WI38 (cell line): ENCODE data around the gene DBNL.

ENCODE experiments used
- H3K4me3 ChIP-seq: 2 replicates; pipeline ENCODE4 v1.5.1; 2011; ENCODE audit warnings: low read depth, mild to moderate bottlenecking, control low read depth, low read length
- TF ChIP-seq, protein P1 (sequence below): IDR thresholded peaks from 2 replicates; pipeline ENCODE4 v1.5.1; 2012; ENCODE audit warnings: low read depth, mild to moderate bottlenecking, control low read depth, low read length

Gene DBNL

DNA sequence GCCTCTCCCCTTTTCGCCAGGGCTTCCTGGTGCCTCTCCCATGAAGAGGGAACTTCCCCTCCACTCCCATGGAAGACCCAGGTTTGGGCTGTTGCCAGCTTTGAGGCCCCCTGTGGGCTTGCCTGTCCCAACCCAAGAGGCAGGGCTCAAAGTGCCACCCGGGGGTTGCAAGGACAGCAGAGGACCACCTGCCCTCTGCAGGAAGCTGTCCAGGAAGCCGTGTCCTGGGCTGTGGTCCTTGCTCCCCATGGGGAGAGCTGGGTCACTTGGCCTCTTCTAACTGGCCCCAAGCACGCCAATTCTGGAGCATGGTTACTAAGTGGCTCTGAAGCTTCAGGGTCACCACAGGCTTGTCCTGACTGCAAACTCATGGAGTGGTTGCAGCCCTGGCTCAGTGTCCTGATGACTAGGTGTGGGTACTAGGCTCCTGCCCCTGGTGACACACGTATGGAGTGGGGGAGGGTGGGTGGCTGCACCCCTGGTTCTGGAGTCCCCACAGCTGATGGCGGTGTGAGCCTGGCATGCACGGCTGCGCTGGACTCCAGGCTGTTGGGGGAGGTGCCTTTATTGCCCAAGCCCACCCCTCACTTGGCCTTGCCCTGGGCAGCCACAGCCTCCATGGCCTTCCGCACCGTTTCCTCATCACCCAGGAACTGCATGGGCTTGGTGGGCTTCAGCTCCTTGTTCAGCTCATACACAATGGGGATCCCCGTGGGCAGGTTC, 17.8 kb downstream of the DBNL start:
- TF ChIP-seq, protein P1, sequence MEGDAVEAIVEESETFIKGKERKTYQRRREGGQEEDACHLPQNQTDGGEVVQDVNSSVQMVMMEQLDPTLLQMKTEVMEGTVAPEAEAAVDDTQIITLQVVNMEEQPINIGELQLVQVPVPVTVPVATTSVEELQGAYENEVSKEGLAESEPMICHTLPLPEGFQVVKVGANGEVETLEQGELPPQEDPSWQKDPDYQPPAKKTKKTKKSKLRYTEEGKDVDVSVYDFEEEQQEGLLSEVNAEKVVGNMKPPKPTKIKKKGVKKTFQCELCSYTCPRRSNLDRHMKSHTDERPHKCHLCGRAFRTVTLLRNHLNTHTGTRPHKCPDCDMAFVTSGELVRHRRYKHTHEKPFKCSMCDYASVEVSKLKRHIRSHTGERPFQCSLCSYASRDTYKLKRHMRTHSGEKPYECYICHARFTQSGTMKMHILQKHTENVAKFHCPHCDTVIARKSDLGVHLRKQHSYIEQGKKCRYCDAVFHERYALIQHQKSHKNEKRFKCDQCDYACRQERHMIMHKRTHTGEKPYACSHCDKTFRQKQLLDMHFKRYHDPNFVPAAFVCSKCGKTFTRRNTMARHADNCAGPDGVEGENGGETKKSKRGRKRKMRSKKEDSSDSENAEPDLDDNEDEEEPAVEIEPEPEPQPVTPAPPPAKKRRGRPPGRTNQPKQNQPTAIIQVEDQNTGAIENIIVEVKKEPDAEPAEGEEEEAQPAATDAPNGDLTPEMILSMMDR: no peak
- no peak overlapping the region for H3K4me3 ChIP-seq

DNA sequence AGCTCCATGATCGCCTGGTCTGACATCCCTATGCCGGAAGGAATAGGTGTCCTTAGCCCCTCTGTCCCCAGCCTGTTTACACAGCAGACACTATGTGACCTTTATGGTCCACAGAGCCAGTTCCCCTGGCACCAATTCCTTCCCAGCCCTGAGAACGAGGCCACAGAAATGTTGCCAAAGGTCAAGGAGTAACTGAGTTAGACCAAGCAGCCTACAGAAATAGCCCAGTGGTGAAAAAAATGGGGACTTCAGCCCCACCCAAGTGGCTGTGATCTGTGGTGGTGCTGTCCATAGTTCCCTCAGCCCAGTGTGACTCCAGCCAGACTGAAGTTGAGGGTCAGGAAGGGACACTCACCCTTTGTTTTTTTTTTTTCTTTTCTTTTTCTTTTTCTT, 18.4 kb downstream of the DBNL start:
- TF ChIP-seq, protein P1: no peak
- H3K4me3 ChIP-seq: no peak overlapping the region

DNA sequence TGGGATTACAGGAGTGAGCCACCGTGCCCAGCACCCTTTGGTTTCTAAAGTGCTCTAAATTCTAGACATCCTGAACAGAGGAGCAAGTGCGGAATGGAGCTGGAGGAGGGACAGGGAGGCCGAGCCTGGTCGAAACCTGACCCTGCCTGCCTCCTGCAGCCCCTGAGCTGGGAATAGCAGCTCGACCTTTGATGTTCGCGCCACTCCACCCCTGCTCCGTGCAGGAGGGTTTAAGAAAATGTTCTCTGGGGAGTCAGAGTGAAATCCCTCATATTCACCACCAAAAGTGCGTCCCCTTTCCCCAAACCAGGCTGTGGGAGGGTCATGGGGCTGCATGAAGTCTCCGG, 19.0 kb downstream of the DBNL start:
- H3K4me3 ChIP-seq: no peak overlapping the region
- TF ChIP-seq, protein P1: no peak

DNA sequence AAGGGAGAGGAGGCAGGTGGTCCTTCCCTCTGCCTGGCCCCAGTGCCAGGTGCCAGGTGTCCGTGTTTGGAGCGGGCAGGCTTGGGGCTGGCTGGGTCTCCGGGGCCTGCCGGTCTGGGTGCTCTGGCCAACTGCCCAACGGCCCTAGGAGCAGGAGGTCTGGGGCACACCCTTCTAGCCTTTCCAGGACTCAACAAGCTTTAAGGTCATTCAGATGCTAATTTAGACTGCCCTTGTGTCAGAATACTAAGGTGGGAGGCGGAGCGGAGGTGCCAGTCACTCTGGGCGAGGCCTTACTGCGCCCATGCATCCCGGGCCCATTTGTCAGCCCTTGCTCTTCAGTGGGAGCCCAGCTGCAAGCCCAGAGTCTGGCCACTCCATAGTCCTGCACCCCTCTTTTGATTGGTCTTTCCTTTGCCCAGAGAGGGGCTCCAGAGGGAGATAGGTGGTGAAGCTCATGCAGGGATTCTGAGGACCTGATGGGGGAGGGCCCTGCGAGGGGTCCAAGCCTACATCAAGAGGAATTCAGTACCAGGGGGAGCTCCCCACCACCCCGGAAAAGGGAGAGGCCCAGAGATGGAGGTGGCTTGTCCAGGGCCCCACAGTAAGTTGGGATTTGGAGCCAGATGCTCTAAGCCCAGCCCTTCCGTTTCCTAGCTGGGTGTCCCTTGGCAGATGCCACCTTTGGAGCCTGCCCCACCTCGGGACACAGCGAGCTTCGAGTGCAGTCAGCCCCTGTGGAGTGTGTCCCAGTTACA, 19.6 kb downstream of the DBNL start:
- TF ChIP-seq, protein P1: no peak

DNA sequence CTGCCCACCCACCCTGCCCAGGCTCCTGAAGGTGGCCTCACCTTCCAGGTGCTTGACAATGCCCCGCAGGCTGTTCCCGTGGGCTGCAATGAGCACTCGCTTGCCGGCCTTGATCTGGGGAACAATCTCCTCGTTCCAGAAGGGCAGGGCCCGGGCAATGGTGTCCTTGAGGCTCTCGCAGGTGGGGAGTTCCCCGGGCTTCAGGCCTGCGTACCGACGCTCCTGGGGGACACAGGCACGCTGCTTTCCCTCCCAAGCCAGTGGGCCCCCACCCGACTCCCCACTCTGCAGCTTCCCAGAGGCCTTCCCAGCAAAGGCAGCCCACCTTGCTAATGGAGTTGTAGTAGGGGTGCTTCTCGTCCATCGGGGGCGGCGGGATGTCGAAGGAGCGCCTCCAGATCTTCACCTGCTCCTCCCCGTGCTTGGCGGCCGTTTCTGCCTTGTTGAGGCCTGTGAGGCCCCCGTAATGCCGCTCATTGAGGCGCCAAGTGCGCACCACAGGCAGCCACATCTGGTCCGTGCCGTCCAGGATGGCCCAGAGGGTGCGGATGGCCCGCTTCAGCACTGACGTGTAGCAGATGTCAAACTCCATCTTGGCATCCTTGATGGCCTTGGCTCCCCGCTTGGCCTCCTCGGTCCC, 20.4 kb downstream of the DBNL start:
- H3K4me3 ChIP-seq: no peak overlapping the region
- TF ChIP-seq, protein P1: no peak

More for the DNA sequence above, 19.6 kb downstream of the DBNL start:
- no peak overlapping the region for H3K4me3 ChIP-seq

DNA sequence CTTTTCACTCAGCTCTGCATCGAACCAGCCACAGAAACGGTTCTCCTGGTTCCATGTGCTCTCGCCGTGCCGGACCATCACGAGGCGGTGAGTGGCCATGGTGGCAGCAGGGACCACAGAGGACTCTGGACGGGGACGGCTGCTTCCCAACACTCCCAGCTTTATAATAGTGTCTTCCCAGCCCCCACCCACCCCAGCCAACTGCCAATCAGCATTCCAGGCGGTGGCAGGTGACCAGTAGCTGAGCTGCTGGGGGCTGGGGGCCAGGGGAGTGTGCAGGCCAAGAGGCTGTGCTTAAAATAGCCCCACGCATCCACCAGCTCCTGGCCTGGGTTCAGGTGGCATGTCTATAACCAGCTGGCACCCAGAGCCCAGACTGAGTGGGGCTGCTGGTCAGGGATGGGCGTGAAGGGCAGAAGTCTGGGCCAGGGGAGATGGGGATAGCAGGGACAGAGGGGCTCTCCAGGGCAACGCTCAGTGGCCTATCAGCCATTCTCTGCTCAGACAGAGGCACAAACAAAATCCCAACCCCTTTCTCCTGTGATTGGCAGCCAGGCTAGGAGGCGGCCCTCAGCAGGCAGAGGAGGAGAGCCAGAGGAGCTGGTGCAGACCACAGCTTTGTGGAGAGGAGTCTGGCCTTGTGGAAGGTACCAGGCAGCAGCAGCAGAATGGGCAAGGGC, 21.1 kb downstream of the DBNL start, which contains the start of gene PGAM2:
PGAM2 (minus strand) TSS at position 137 of the 680 bp plus-strand sequence; CDS start at position 99, 38 bp downstream.
- no peak within 1 kb of the TSS for H3K4me3 ChIP-seq
- TF ChIP-seq, protein P1: no peak
